Osteoblast (primary cell): Measurements from ENCODE around the gene GALE. TPM values are rescaled to one million over a fixed set of nuclear protein-coding genes. Genes with fewer than 3 reads are reported as not detected.

ENCODE experiments used
- DNase-seq: peaks from one replicate; pipeline ENCODE4 v3.0.0; 2011; ENCODE audit warnings: low spot score, mixed read lengths; ENCODE audit not compliant: insufficient read length; ENCODE audit errors: missing footprints
- H2AFZ ChIP-seq: 2 replicates; pipeline ENCODE4 v1.6.0; 2011; ENCODE audit warnings: mild to moderate bottlenecking, low read length
- H3K27ac ChIP-seq: 2 replicates; pipeline ENCODE4 v1.5.1; 2011; ENCODE audit warnings: mild to moderate bottlenecking, low read depth, low read length, moderate library complexity
- H3K27me3 ChIP-seq: 2 replicates; pipeline ENCODE4 v1.6.0; 2012; ENCODE audit warnings: mild to moderate bottlenecking, control low read depth, inconsistent platforms, low read length, moderate library complexity; ENCODE audit not compliant: insufficient read depth
- H3K36me3 ChIP-seq: 2 replicates; pipeline ENCODE4 v1.5.1; 2011; ENCODE audit warnings: mild to moderate bottlenecking, low read length, control low read depth, moderate library complexity; ENCODE audit not compliant: insufficient read depth
- H3K4me1 ChIP-seq: 2 replicates; pipeline ENCODE4 v1.5.1; 2011; ENCODE audit warnings: mild to moderate bottlenecking, low read length, control low read depth, moderate library complexity; ENCODE audit not compliant: insufficient read depth
- H3K4me2 ChIP-seq: 2 replicates; pipeline ENCODE4 v1.6.0; 2011; ENCODE audit warnings: mild to moderate bottlenecking, low read length; ENCODE audit not compliant: insufficient read depth
- H3K4me3 ChIP-seq: fragments of 200-600 bp; sonication (generic); 3 replicates; pipeline ENCODE4 v1.5.1; 2012; ENCODE audit warnings: mild to moderate bottlenecking, low read length, inconsistent platforms; ENCODE audit not compliant: insufficient read depth
- H3K79me2 ChIP-seq: 2 replicates; pipeline ENCODE4 v1.6.0; 2012; ENCODE audit warnings: mild to moderate bottlenecking, low read length, control low read depth, inconsistent platforms; ENCODE audit not compliant: insufficient read depth
- H3K9me3 ChIP-seq: 2 replicates; pipeline ENCODE4 v1.5.1; 2011; ENCODE audit warnings: low read depth, low read length, control low read depth
- H4K20me1 ChIP-seq: 2 replicates; pipeline ENCODE4 v1.6.0; 2012; ENCODE audit warnings: mild to moderate bottlenecking, low read length, control low read depth; ENCODE audit not compliant: insufficient read depth
- total RNA-seq: library from RNA; depleted of rRNA; stranded (reverse); fragments of >200 nt; gene quantifications from 2 replicates; pipeline ENCODE4 v1.2.3, GENCODE V29; 2012
- TF ChIP-seq, protein P1 (sequence below): IDR thresholded peaks from 2 replicates; pipeline ENCODE4 v1.5.1; 2011; ENCODE audit warnings: mild to moderate bottlenecking, low read depth, low read length, moderate library complexity; ENCODE audit errors: extremely low read depth

GALE gene
- total RNA-seq, 1 donor, result 13.4 TPM

DNA sequence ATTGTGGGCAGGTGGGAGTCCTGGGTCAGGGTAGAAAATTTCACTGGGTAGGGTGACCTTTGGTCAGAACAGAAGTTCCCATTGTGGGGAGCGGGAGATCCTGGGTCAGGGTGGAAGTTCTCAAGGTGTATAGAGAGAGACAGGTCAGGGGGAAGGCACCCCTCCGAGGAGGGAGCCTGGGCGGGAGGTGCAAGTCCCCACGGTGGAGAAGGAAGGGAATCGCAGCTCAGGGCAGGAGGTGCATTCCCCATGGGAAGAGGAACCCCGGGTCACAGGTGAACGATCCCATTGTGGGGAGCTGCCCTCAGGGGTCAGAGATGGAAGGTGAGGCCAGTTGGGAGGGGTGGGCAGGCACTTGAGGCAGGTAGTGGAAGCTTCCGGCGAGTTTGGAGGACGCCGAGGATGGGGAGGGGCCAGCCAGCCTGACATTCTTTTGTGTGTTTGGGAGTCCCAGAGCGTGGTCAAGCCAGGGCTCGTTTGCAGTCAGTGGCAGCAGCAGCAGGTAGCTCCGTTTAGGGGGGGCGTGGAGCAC is 9.0 kb downstream of the GALE start:
- peaks cover 31% of the 10 kb centered on the region for H3K36me3 ChIP-seq

DNA sequence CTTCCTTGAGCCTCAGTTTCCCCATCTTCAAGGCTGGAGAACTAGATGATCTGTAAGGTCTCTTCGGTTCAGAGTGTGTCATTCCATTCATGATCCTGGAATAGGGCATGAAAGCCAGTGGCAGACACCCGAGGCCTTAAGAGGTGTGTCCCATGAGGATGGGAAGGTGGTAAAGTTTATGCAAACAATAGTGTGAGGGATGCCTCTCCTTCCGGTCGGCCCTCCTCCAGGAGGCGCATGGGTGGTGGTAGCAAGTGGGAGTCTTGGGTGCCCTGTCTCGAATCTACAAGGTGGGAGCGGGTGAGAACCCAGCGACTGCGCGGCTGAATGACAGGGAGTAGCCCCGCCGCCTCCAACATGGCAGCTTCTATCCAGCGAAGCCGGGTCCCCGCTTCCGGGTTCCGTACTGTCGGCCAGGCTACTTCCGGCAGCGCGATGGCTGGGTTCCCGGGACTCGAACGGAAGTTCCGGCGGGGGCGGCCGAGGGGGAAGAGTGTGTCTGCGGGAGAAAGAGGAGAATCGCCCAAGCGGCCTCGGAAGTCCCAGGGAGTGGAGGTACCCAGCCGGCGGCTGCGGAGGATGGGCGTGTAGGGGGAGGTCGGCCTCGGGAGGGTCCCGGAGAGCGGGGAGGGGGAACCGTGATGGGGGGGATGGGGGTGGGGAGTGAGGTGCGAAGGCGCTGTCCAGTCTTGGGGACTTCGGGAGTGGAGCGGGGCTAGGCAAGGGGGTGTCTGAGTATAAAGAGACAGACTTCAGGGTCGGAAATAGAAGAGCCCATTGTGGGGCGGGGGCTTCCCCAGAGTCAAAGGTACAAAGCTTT is 9.6 kb downstream of the GALE start, which contains the start of gene LYPLA2:
LYPLA2 (plus strand) TSS at position 450 of the 820 bp plus-strand sequence. CDS start 1,538 bp downstream, outside the sequence.
- peak within 1 kb of the TSS; percentile 85 for H2AFZ ChIP-seq
- peaks cover 36% of the 10 kb centered on the region for H3K36me3 ChIP-seq
- peaks cover 8% of the 10 kb centered on the region for H4K20me1 ChIP-seq
- H3K4me2 ChIP-seq, result peak within 1 kb of the TSS; percentile 90
- TF ChIP-seq, protein P1, sequence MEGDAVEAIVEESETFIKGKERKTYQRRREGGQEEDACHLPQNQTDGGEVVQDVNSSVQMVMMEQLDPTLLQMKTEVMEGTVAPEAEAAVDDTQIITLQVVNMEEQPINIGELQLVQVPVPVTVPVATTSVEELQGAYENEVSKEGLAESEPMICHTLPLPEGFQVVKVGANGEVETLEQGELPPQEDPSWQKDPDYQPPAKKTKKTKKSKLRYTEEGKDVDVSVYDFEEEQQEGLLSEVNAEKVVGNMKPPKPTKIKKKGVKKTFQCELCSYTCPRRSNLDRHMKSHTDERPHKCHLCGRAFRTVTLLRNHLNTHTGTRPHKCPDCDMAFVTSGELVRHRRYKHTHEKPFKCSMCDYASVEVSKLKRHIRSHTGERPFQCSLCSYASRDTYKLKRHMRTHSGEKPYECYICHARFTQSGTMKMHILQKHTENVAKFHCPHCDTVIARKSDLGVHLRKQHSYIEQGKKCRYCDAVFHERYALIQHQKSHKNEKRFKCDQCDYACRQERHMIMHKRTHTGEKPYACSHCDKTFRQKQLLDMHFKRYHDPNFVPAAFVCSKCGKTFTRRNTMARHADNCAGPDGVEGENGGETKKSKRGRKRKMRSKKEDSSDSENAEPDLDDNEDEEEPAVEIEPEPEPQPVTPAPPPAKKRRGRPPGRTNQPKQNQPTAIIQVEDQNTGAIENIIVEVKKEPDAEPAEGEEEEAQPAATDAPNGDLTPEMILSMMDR, result no peak
- peak; percentile 99 for DNase-seq
- peak within 1 kb of the TSS; percentile 73 for H3K27ac ChIP-seq
- H3K27me3 ChIP-seq, result no peaks in the 10 kb centered on the region
- H3K9me3 ChIP-seq, result no peaks in the 10 kb centered on the region
- H3K79me2 ChIP-seq, result peaks cover 39% of the 10 kb centered on the region
- H3K4me3 ChIP-seq, result peak within 1 kb of the TSS; percentile 96
- H3K4me1 ChIP-seq, result peaks cover 21% of the 10 kb centered on the region

More for the DNA sequence above, 9.0 kb downstream of the GALE start:
- Histone ChIP-seq H3K4me2 (peak overlapping the region; percentile 90), H2AFZ (peak overlapping the region; percentile 47), H3K9me3 (no peaks in the 10 kb centered on the region), H3K79me2 (peaks cover 35% of the 10 kb centered on the region), H4K20me1 (peaks cover 8% of the 10 kb centered on the region), H3K27ac (peak overlapping the region; percentile 58), H3K4me1 (peaks cover 21% of the 10 kb centered on the region), H3K4me3 (peak overlapping the region; percentile 96), H3K27me3 (no peaks in the 10 kb centered on the region)
- peak; percentile 94 for DNase-seq
- TF ChIP-seq, protein P1, result no peak

DNA sequence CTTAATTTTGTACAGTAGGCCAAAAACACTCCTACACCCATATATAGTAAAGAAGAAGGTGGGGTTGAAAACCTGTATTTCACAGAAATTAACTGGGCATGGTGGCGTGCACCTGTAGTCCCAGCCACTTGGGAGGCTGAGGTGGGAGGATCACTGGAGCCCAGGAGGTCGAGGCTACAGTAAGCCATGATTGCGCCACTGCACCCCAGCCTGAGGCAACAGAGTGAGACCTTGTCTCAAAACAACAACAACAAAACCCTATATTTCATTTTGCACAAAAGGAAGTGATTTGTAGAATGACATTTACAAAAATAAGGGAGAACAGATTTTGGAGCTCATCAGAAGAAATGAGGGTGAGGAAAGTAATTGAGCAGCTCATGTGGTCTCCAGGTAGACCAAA is 11.9 kb downstream of the GALE start:
- H3K4me1 ChIP-seq, result peaks cover 21% of the 10 kb centered on the region
- H3K27me3 ChIP-seq, result no peaks in the 10 kb centered on the region
- no peaks in the 10 kb centered on the region for H3K9me3 ChIP-seq
- H4K20me1 ChIP-seq, result peaks cover 8% of the 10 kb centered on the region
- no peak overlapping the region for H3K27ac ChIP-seq
- H3K4me2 ChIP-seq, result no peak overlapping the region
- H3K79me2 ChIP-seq, result peaks cover 53% of the 10 kb centered on the region
- peaks cover 52% of the 10 kb centered on the region for H3K36me3 ChIP-seq
- H2AFZ ChIP-seq, result no peak overlapping the region
- TF ChIP-seq, protein P1, result no peak
- no peak overlapping the region for H3K4me3 ChIP-seq
- DNase-seq, result no peak

DNA sequence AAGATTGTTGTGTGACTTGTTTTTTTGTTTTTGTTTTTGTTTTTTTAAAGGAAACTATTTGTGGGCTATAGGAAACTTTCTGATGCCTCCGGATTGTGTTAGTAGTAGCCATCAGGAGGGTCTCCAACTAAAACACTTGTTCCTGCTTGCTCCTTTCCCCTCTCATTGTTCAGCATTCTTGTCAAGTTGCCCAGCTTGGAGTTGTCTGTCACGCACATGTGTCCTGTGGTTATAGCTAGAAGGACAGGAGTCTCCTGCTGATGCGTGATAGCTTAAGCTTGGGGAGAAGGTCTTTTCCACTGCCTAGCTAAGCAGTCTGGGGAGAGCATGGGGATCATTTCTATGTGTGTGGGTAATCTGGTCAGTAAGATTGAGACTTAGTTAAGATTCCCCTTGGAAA is 12.9 kb downstream of the GALE start:
- peak; percentile 53 for DNase-seq
- Histone ChIP-seq H3K9me3 (no peaks in the 10 kb centered on the region), H3K79me2 (peaks cover 48% of the 10 kb centered on the region), H3K4me2 (no peak overlapping the region), H3K27me3 (no peaks in the 10 kb centered on the region), H3K27ac (no peak overlapping the region), H2AFZ (no peak overlapping the region), H3K4me3 (no peak overlapping the region), H4K20me1 (peaks cover 8% of the 10 kb centered on the region), H3K4me1 (peaks cover 21% of the 10 kb centered on the region), H3K36me3 (peaks cover 46% of the 10 kb centered on the region)
- TF ChIP-seq, protein P1, result no peak
